Hematopoietic multipotent progenitor cell (in vitro differentiated cells): ENCODE results near the gene ZNRF3. TPM values are rescaled to one million over a fixed set of nuclear protein-coding genes. Genes with fewer than 3 reads are reported as not detected.
"Not testable (repeated sequence)": the region's sequence is repeated elsewhere in the genome, so short reads cannot be mapped to it uniquely, and the experiment has no call there.

ENCODE experiments used
- DNase-seq, 3 donors: peaks; one replicate each; pipeline ENCODE4 v3.0.0-alpha.2; 2011 to 2015; ENCODE audit warnings: low read depth in 2 of 3, low spot score in 2 of 3
- total RNA-seq: library from RNA; depleted of rRNA; stranded (reverse); fragments of >200 nt; gene quantifications from one replicate; pipeline ENCODE4 v1.2.3, GENCODE V29; 2012

The ZNRF3 gene
- total RNA-seq, 1 donor = 3.2 TPM

GRCh38 chr22:28883917-28884746 is 760 bp downstream of the ZNRF3 start:
- DNase-seq = peak in 2 of 3 donors; percentile 29 to 38

- DNase-seq = no peak
These were observed 1.5 kb downstream of the ZNRF3 start for GRCh38 chr22:28884747-28885350.

GRCh38 chr22:28885939-28886338 is 2.6 kb downstream of the ZNRF3 start:
- no peak for DNase-seq

- not testable (repeated sequence) for DNase-seq
These were observed 3.3 kb downstream of the ZNRF3 start for GRCh38 chr22:28886679-28887078.

- no peak for DNase-seq
These were observed 4.5 kb downstream of the ZNRF3 start for GRCh38 chr22:28887725-28888459.

- DNase-seq = no peak
These were observed 6.2 kb downstream of the ZNRF3 start for GRCh38 chr22:28889478-28890024.

GRCh38 chr22:28891156-28891733 is 7.9 kb downstream of the ZNRF3 start:
- DNase-seq = no peak

- no peak for DNase-seq
These were observed 8.9 kb downstream of the ZNRF3 start for GRCh38 chr22:28892175-28892731.

GRCh38 chr22:28893810-28894209 is 10.4 kb downstream of the ZNRF3 start:
- DNase-seq = no peak

GRCh38 chr22:28894334-28894733 is 11.0 kb downstream of the ZNRF3 start:
- DNase-seq = peak in 2 of 3 donors; percentile 31 to 57

GRCh38 chr22:28894807-28895206 is 11.4 kb downstream of the ZNRF3 start:
- peak in 1 of 3 donors; percentile 65 for DNase-seq

- peak in 1 of 3 donors; percentile 45 for DNase-seq
These were observed 13.2 kb downstream of the ZNRF3 start for GRCh38 chr22:28896611-28897010.

GRCh38 chr22:28898233-28898629 is 14.9 kb downstream of the ZNRF3 start:
- DNase-seq = no peak

- peak in 2 of 3 donors; percentile 77 to 93 for DNase-seq
These were observed 16.0 kb downstream of the ZNRF3 start for GRCh38 chr22:28899199-28899853.

- DNase-seq = no peak
These were observed 17.1 kb downstream of the ZNRF3 start for GRCh38 chr22:28900379-28900925.

- no peak for DNase-seq
These were observed 19.1 kb downstream of the ZNRF3 start for GRCh38 chr22:28902490-28902889.

GRCh38 chr22:28903080-28903479 is 19.7 kb downstream of the ZNRF3 start:
- no peak for DNase-seq

GRCh38 chr22:28903729-28904128 is 20.4 kb downstream of the ZNRF3 start:
- DNase-seq = no peak

- DNase-seq = no peak
These were observed 21.0 kb downstream of the ZNRF3 start for GRCh38 chr22:28904211-28904896.
